Measurements from ENCODE around the gene PRKAG2. TPM values are rescaled to one million over a fixed set of nuclear protein-coding genes. Genes with fewer than 3 reads are reported as not detected.

The PRKAG2 gene
- total RNA-seq, 1 donor from 2014 or later: 13.5 TPM

DNA sequence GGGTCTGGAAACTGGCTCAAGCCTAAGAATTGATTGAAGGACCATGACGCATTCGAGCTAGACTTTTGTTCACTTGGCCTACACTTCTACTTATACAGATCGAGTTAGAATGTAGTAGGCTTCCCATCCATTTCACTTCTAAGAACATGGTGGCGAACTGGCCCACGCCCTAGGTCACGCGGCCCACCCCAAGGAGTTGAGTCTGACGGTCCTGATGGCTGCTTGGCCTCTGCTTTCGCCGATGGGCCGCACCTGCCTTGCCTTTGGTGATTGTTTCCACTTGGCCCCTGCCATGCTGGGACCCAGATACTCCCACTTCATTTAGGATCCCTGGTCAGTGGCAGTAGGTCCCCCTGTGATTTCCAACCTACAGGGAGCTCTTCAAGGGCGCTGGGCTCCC is 153.6 kb downstream of the PRKAG2 start:
- no peak overlapping the region for H3K27ac Mint-ChIP-seq (ENCODE audit: unreplicated experiment)
- H3K27me3 Mint-ChIP-seq (ENCODE audit: unreplicated experiment): no peaks in the 10 kb centered on the region
- TF ChIP-seq, protein P1, sequence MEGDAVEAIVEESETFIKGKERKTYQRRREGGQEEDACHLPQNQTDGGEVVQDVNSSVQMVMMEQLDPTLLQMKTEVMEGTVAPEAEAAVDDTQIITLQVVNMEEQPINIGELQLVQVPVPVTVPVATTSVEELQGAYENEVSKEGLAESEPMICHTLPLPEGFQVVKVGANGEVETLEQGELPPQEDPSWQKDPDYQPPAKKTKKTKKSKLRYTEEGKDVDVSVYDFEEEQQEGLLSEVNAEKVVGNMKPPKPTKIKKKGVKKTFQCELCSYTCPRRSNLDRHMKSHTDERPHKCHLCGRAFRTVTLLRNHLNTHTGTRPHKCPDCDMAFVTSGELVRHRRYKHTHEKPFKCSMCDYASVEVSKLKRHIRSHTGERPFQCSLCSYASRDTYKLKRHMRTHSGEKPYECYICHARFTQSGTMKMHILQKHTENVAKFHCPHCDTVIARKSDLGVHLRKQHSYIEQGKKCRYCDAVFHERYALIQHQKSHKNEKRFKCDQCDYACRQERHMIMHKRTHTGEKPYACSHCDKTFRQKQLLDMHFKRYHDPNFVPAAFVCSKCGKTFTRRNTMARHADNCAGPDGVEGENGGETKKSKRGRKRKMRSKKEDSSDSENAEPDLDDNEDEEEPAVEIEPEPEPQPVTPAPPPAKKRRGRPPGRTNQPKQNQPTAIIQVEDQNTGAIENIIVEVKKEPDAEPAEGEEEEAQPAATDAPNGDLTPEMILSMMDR (IDR thresholded peaks at IDR 0.05): no peak
- peaks cover 20% of the 10 kb centered on the region for H3K4me1 Mint-ChIP-seq (ENCODE audit: unreplicated experiment)
- no peak for DNase-seq (ENCODE audit: extremely low spot score, unreplicated experiment)
- no peaks in the 10 kb centered on the region for H3K9me3 Mint-ChIP-seq (ENCODE audit: unreplicated experiment)
- no peaks in the 10 kb centered on the region for H3K36me3 Mint-ChIP-seq (ENCODE audit: unreplicated experiment)
- no peak overlapping the region for H3K4me3 Mint-ChIP-seq (ENCODE audit: unreplicated experiment)

DNA sequence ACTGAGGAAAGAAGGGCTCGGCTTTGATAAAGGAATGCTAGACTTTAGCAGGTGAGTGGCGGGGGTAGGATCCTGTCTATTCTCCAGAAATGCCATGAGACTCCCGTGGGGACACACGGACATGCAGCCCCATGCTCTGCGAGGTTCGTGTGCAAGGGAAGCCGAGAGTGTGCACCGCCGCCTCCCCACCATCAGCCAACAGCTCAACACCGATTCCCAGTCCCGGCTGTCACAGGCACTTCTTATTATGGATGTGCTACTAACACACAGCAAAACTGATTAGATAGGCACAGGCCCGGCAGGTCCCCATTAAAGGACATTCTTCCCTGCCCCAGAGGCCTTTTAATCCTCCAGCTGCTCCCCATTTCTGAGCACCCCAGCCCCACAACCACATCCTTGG is 154.4 kb downstream of the PRKAG2 start:
- TF ChIP-seq, protein P1 (IDR thresholded peaks at IDR 0.05): no peak

DNA sequence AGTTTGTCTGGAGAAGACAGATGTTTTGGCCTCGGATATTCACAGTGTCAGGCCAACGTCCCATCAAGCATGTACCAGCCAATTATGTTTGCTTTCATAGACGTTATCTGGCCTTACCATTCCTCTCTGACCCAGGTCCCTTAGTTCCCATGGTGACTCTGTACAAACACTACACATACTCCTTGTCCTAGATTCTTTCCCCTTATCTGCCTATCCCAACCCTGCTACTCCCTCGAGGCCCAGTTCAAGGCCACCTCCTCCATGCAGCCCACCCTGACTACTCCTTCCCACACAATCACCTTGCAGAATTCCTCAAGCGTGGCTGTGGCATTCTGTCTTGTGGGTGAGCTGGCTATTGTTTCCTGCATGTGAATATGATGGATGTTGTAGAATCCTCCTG is 155.2 kb downstream of the PRKAG2 start:
- DNase-seq (ENCODE audit: extremely low spot score, unreplicated experiment): no peak
- Mint-ChIP-seq H3K27me3 (ENCODE audit: unreplicated experiment) (no peaks in the 10 kb centered on the region), H3K36me3 (ENCODE audit: unreplicated experiment) (no peaks in the 10 kb centered on the region), H3K4me3 (ENCODE audit: unreplicated experiment) (no peak overlapping the region), H3K4me1 (ENCODE audit: unreplicated experiment) (peaks cover 7% of the 10 kb centered on the region), H3K9me3 (ENCODE audit: unreplicated experiment) (no peaks in the 10 kb centered on the region), H3K27ac (ENCODE audit: unreplicated experiment) (no peak overlapping the region)
- TF ChIP-seq, protein P1 (IDR thresholded peaks at IDR 0.05): no peak

More for the DNA sequence above, 154.4 kb downstream of the PRKAG2 start:
- H3K36me3 Mint-ChIP-seq (ENCODE audit: unreplicated experiment): no peaks in the 10 kb centered on the region
- H3K27ac Mint-ChIP-seq (ENCODE audit: unreplicated experiment): no peak overlapping the region
- peaks cover 14% of the 10 kb centered on the region for H3K4me1 Mint-ChIP-seq (ENCODE audit: unreplicated experiment)
- H3K4me3 Mint-ChIP-seq (ENCODE audit: unreplicated experiment): no peak overlapping the region
- H3K9me3 Mint-ChIP-seq (ENCODE audit: unreplicated experiment): no peaks in the 10 kb centered on the region
- DNase-seq (ENCODE audit: extremely low spot score, unreplicated experiment): no peak
- H3K27me3 Mint-ChIP-seq (ENCODE audit: unreplicated experiment): no peaks in the 10 kb centered on the region

DNA sequence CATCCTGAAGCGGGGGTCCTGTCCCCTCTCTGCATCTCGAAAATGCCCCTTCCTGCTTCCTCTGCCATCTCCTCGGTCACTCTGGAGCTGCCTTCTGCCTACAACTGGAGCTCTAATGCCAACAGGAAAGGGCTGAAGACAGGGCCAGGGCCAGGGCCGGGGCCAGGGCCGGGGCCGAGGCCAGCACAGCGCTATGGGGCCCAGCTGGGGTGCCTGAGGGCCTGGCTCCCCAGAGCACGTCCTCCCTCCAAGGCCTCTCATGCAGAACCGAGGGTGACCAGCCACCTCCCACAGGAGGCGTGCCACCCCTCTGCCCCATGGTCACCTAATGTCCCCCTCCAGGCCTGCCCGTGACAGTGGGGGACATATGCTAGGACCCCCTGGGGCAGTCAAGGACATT is 155.7 kb downstream of the PRKAG2 start:
- TF ChIP-seq, protein P1 (IDR thresholded peaks at IDR 0.05): no peak
- H3K4me3 Mint-ChIP-seq (ENCODE audit: unreplicated experiment): no peak overlapping the region
- no peaks in the 10 kb centered on the region for H3K36me3 Mint-ChIP-seq (ENCODE audit: unreplicated experiment)
- no peak for DNase-seq (ENCODE audit: extremely low spot score, unreplicated experiment)
- peaks cover 3% of the 10 kb centered on the region for H3K4me1 Mint-ChIP-seq (ENCODE audit: unreplicated experiment)
- H3K9me3 Mint-ChIP-seq (ENCODE audit: unreplicated experiment): no peaks in the 10 kb centered on the region
- H3K27me3 Mint-ChIP-seq (ENCODE audit: unreplicated experiment): no peaks in the 10 kb centered on the region
- H3K27ac Mint-ChIP-seq (ENCODE audit: unreplicated experiment): no peak overlapping the region

DNA sequence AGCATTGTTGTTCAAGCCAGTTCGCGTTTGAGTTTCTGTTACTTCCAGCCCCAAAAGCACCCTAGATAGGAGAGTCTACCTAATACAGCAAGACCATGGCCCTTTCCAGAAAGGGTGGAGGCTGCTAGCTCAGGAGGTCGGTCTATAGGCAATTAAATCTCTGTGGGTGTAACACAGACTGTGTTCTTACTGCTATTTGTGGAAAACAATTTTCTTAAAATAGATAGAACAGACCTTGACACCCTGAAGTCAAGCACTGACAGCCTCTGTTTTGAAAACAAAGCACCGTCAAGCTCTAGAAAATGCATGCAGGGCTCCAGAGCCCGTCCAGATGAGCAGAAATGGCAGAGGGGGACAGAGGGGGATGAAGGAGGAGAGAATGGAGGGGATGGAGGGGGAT is 156.6 kb downstream of the PRKAG2 start:
- H3K27ac Mint-ChIP-seq (ENCODE audit: unreplicated experiment): no peak overlapping the region
- TF ChIP-seq, protein P1 (IDR thresholded peaks at IDR 0.05): no peak
- no peaks in the 10 kb centered on the region for H3K9me3 Mint-ChIP-seq (ENCODE audit: unreplicated experiment)
- H3K4me3 Mint-ChIP-seq (ENCODE audit: unreplicated experiment): no peak overlapping the region
- H3K4me1 Mint-ChIP-seq (ENCODE audit: unreplicated experiment): peaks cover 2% of the 10 kb centered on the region
- H3K27me3 Mint-ChIP-seq (ENCODE audit: unreplicated experiment): no peaks in the 10 kb centered on the region
- no peaks in the 10 kb centered on the region for H3K36me3 Mint-ChIP-seq (ENCODE audit: unreplicated experiment)
- DNase-seq (ENCODE audit: extremely low spot score, unreplicated experiment): no peak
